Measurements from ENCODE around the gene CRHR2.
"Not testable (repeated sequence)": the region's sequence is repeated elsewhere in the genome, so short reads cannot be mapped to it uniquely, and the experiment has no call there.

The CRHR2 gene

GRCh38 chr7:30652132-30652531, 30.1 kb downstream of the CRHR2 start:
- DNase-seq, result no peak

- DNase-seq, result no peak
Measured at GRCh38 chr7:30650421-30650808, 31.8 kb downstream of the CRHR2 start.

- DNase-seq, result no peak
Measured at GRCh38 chr7:30649717-30650420, 32.4 kb downstream of the CRHR2 start.

GRCh38 chr7:30648744-30649540, 33.3 kb downstream of the CRHR2 start:
- no peak for DNase-seq

- DNase-seq, result no peak
Measured at GRCh38 chr7:30647589-30648364, 34.5 kb downstream of the CRHR2 start.

GRCh38 chr7:30646154-30646553, 36.1 kb downstream of the CRHR2 start:
- DNase-seq, result no peak

- DNase-seq, result no peak
Measured at GRCh38 chr7:30645661-30646060, 36.6 kb downstream of the CRHR2 start.

- DNase-seq, result no peak
Measured at GRCh38 chr7:30644286-30644955, 37.8 kb downstream of the CRHR2 start.

GRCh38 chr7:30642789-30643188, 39.5 kb downstream of the CRHR2 start:
- no peak for DNase-seq

- not testable (repeated sequence) for DNase-seq
Measured at GRCh38 chr7:30642322-30642721, 39.9 kb downstream of the CRHR2 start.

GRCh38 chr7:30635798-30636197, 46.5 kb downstream of the CRHR2 start:
- DNase-seq, result peak; percentile 75

- no peak for DNase-seq
Measured at GRCh38 chr7:30634634-30635201, 47.5 kb downstream of the CRHR2 start.

- DNase-seq, result no peak
Measured at GRCh38 chr7:30634193-30634626, 48.0 kb downstream of the CRHR2 start.

GRCh38 chr7:30633223-30633622, 49.0 kb downstream of the CRHR2 start:
- DNase-seq, result no peak

GRCh38 chr7:30630986-30631385, 51.3 kb downstream of the CRHR2 start:
- no peak for DNase-seq

- DNase-seq, result no peak
Measured at GRCh38 chr7:30627026-30627425, 55.2 kb downstream of the CRHR2 start.

- no peak for DNase-seq
Measured at GRCh38 chr7:30625283-30625682, 57.0 kb downstream of the CRHR2 start.

GRCh38 chr7:30618961-30619360, 63.3 kb downstream of the CRHR2 start:
- DNase-seq, result no peak

- no peak for DNase-seq
Measured at GRCh38 chr7:30618080-30618676, 64.1 kb downstream of the CRHR2 start.

GRCh38 chr7:30617359-30617758, 64.9 kb downstream of the CRHR2 start:
- no peak for DNase-seq

GRCh38 chr7:30616318-30616717, 65.9 kb downstream of the CRHR2 start:
- no peak for DNase-seq

All from DMS153 (cell line).